Right hindlimb (tissue), 1 donor: ENCODE data around the gene MAP4K3.
A peak's percentile ranks its signal among the peaks of the same experiment; 100 is the strongest.

ENCODE experiments used
- DNase-seq: peaks from one replicate; pipeline ENCODE4 v3.0.0-alpha.2; 2018

MAP4K3 gene

GRCh38 chr2:39228413-39229209 is 208.5 kb downstream of the MAP4K3 start:
- peak; percentile 27 for DNase-seq

- peak; percentile 85 for DNase-seq
Observed at GRCh38 chr2:39227628-39228412, 209.3 kb downstream of the MAP4K3 start.

- no peak for DNase-seq
Observed at GRCh38 chr2:39225567-39225966, 211.5 kb downstream of the MAP4K3 start.

- DNase-seq = no peak
Observed at GRCh38 chr2:39223909-39224308, 213.2 kb downstream of the MAP4K3 start.

- DNase-seq = no peak
Observed at GRCh38 chr2:39221459-39221858, 215.6 kb downstream of the MAP4K3 start.

DNA sequence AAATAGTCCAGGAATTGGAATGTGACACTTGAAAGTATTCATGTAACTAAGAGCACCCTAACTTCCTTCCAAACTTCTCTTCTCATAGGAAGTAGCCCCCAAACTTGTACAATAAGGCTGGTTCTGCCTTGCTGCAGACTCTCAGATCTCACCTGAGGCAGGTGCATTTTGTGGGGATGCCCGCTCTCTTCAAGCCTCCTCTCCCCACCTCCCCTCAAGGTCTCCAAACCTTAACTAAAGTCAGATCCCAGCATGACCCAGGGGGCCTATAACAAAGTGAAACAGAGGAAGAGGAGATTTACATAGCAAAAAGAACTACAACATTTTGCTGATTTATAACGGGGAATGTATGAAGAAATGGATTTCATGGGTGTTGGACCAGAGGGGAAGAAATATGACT is 216.9 kb downstream of the MAP4K3 start:
- no peak for DNase-seq

DNA sequence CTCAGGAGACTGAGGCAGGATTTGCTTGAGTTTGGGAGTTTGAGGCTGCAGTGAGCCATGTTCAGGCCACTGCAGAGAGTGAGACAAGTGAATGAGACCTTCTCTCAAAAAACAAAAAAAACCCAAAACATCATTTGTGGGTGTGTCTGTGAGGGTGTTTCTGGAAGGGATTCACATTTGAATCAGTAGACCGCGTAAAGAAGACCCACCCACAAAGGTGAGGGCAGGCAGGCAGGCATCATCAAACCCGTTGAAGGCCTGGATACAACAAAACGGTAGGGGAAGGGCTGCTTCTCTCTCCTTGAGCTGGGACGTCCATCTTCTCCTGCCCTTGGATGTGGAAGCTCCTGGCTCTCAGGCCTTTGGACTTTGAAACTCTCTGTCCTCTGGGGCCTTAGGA is 218.7 kb downstream of the MAP4K3 start:
- no peak for DNase-seq

DNA sequence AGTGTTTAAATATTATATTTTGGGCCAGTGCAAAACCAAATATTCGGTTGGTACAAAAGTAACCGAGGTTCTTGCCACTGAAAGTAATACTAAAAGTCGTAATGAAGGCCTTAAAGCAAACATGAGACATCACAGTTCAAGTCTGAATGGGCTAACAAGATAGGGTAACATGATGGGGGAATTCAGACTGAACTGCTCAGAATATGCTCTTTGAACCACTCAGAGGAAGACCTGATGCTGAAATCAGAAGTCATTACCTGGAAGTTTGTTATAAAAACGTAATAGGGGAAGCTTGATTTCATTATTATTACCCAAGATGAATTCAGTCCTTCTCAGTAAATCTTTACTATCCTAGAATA is 219.9 kb downstream of the MAP4K3 start:
- no peak for DNase-seq

DNA sequence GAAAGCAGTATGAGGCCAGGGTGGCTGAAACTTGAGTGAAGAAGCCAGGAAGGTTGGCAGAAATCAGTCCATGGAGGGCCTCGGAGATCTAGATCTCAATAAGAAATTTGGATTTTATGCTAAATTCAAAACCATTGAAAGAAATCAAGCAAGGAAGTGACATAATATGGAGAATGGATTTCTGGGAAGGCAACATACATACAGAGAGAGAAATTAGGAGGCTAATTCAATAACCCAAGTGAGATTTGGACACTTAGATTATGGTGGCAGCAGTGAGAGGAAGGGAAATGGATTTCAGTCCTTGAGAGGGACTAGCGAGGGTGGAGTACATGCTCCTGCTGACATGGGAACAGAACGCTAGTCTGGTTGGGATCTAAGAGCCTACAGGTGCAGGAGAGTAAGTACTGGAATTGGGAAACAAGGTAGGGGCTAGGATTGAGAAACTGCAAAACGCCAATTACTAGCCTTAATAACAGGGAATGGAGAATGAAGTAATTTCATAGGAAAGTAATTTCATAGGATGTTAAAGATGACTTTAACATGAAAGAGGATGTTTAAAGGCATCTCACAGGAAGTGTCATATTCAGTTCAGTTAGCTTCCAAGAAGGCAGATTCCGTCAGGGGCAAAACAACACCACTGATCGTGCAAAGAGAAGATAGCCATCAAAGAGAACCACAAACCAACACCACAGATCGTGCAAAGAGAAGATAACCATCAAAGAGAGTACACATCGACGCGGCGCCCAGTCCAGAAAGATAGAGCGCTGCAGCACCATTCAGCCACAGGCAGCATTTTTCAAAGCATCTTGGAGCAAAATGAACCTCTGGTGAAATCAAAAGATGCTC is 220.5 kb downstream of the MAP4K3 start:
- no peak for DNase-seq

DNA sequence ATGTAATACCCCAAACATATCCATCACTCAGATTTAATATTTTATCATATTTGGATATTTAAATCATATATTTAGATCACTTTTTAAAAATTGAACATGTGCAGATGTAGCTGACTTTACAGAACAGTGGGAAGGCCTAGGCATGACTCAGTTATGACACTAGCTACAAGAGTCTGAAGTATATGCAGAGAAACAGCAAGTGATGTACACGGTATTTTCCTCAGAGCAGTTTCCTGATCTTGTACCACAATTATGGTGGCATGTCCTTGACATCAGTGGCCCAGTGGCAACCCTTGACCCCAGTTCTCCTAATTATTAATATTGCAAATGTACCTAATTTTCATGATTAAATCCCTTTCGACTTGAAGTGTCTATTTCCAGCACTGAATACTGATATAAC is 221.5 kb downstream of the MAP4K3 start:
- DNase-seq = no peak

DNA sequence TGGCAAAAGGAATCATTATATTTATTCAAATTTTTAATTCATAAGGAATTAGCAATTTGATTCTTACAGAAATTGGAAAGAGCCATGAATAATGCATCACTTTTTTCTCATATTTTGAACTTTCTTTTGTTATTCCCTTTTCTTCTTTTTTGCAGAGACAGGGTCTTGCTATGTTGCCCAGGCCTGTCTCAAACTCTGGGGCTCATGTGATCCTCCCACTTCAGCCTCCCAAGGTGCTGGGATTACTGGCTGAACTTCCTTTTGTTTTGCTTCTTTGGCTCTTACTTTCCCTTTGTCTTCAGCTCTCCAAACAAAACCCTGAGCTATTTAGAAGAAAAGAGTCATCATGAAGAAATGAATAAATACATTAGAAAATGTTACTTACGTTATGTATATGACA is 224.1 kb downstream of the MAP4K3 start:
- no peak for DNase-seq

- no peak for DNase-seq
Observed at GRCh38 chr2:39210846-39211245, 226.2 kb downstream of the MAP4K3 start.

DNA sequence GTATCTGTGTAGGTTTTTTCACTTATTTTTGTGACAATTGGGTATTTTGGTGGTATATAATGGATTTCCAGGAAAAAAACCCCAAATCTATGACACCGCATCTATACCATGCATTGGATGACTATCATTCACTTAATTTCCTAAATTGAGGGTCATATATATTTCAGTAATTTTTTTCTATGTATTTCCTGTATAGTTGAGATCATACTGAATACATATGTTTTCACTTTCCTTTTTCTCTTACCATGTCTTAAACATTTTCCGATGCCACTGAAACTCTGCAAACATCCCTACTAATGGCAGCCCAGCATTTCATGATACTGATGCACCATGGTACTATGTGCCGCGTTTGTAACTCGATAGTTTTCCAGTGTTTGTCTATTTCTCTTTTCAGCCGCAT is 233.7 kb downstream of the MAP4K3 start:
- no peak for DNase-seq

DNA sequence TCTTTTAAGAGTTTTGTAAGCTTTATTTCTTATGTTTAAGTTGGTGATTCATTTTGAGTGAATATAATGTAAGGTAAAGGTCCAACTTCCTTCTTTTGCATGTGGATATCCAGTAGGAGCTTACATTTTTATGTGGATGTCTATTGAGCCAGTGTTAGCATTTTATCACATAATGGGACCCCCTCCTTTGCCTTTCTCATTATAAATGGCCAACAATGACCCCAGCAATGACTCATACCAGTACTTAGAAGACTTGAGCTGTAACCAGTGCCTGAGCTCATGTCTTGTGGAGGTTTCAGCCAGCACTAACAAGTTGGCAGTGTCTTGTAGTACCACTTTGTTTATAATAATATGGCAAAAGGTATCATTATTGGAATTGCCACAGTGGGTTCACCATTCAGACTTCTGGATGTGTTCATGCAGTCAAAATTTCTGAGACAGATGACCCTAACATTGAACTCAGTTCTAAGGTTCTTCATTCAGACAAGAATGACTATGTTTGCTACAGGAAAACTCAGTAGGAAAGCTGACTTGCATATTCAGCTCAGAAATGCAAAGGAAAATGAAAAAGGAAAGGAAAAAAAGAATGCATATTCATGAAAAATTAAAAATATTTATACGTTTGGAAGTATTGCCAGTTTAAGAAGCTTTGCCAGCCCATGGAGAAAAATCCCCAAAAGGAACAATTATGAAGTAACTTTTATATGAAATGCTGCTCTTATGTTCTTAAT is 234.3 kb downstream of the MAP4K3 start:
- DNase-seq = no peak
